ENCODE results near the gene BEX4.

GRCh38 chrX:103201041-103201440 lies 13.9 kb upstream of the BEX4 start:
- TF ChIP-seq BHLHE40 (IDR thresholded peaks at IDR 0.05; ENCODE audit: borderline replicate concordance in 1 of 2, low read depth in 2 of 2, low read length in 1 of 2) (no peak), ZSCAN29 (IDR thresholded peaks at IDR 0.05) (no peak), TCF7 (IDR thresholded peaks at IDR 0.05; ENCODE audit: borderline replicate concordance) (no peak), EZH2 (IDR thresholded peaks at IDR 0.05; ENCODE audit: borderline replicate concordance, control insufficient read depth, low read depth, low read length) (no peak), CBX3 (IDR thresholded peaks at IDR 0.05; ENCODE audit: borderline replicate concordance, low read depth) (no peak), POLR2AphosphoS5 (IDR thresholded peaks at IDR 0.05; ENCODE audit: low read length) (no peak), SPI1 (IDR thresholded peaks at IDR 0.05; ENCODE audit: borderline replicate concordance, insufficient read depth, low read depth, low read length) (no peak), HDAC6 (IDR thresholded peaks at IDR 0.05; ENCODE audit: unreplicated experiment) (no peak), EP300 (IDR thresholded peaks at IDR 0.05; ENCODE audit: borderline replicate concordance in 1 of 2, control insufficient read depth in 1 of 2, low read depth in 2 of 2, low read length in 2 of 2) (no peak), RCOR1 (conservative IDR thresholded peaks at IDR 0.05; ENCODE audit: low read depth, low read length) (no peak), CUX1 (IDR thresholded peaks at IDR 0.05; ENCODE audit: insufficient replicate concordance, low read depth, low read length) (no peak)
- TF ChIP-seq, protein P1, sequence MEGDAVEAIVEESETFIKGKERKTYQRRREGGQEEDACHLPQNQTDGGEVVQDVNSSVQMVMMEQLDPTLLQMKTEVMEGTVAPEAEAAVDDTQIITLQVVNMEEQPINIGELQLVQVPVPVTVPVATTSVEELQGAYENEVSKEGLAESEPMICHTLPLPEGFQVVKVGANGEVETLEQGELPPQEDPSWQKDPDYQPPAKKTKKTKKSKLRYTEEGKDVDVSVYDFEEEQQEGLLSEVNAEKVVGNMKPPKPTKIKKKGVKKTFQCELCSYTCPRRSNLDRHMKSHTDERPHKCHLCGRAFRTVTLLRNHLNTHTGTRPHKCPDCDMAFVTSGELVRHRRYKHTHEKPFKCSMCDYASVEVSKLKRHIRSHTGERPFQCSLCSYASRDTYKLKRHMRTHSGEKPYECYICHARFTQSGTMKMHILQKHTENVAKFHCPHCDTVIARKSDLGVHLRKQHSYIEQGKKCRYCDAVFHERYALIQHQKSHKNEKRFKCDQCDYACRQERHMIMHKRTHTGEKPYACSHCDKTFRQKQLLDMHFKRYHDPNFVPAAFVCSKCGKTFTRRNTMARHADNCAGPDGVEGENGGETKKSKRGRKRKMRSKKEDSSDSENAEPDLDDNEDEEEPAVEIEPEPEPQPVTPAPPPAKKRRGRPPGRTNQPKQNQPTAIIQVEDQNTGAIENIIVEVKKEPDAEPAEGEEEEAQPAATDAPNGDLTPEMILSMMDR (IDR thresholded peaks at IDR 0.05 in 2 of 3, conservative IDR thresholded peaks at IDR 0.05 in 1 of 3; ENCODE audit: control insufficient read depth in 2 of 3, extremely low read depth in 1 of 3, insufficient read depth in 1 of 3, low read depth in 3 of 3, low read length in 3 of 3) = no peak
- TF ChIP-seq, protein P2, sequence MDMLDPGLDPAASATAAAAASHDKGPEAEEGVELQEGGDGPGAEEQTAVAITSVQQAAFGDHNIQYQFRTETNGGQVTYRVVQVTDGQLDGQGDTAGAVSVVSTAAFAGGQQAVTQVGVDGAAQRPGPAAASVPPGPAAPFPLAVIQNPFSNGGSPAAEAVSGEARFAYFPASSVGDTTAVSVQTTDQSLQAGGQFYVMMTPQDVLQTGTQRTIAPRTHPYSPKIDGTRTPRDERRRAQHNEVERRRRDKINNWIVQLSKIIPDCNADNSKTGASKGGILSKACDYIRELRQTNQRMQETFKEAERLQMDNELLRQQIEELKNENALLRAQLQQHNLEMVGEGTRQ (IDR thresholded peaks at IDR 0.05; ENCODE audit: borderline replicate concordance, low read depth, low read length) = no peak

Data from GM12878 (cell line).